Kidney (tissue), 14 donors: ENCODE data around the gene AZI2. TPM values are rescaled to one million over a fixed set of nuclear protein-coding genes. Genes with fewer than 3 reads are reported as not detected.

Experiments
- DNase-seq, 5 donors: peaks; one replicate each; pipeline ENCODE4 v3.0.0-alpha.2; 2013 to 2020
- FAIRE-seq: peaks from 2 replicates; lab custom pipeline; 2012; peaks lifted over from hg19 to GRCh38; lab: Jason Lieb, UNC
- H3K27ac ChIP-seq, 2 donors: one replicate each; pipeline ENCODE4 v1.7.0; 2013; ENCODE audit warnings: low read depth in 2 of 2, low read length in 2 of 2, inconsistent platforms in 1 of 2
- H3K27me3 ChIP-seq: one replicate; pipeline ENCODE4 v1.7.1; 2013; ENCODE audit warnings: low read length, inconsistent platforms; ENCODE audit not compliant: control insufficient read depth, insufficient read depth
- H3K36me3 ChIP-seq, 3 donors: one replicate each; pipeline versions ENCODE4 v1.7.0 to v1.7.1; 2013; ENCODE audit warnings: low read length in 3 of 3, control low read depth in 1 of 3, inconsistent platforms in 1 of 3; ENCODE audit not compliant: insufficient read depth in 3 of 3, control insufficient read depth in 2 of 3
- H3K4me1 ChIP-seq, 3 donors: one replicate each; pipeline versions ENCODE4 v1.7.0 to v1.7.1; 2013; ENCODE audit warnings: low read length in 3 of 3, inconsistent platforms in 1 of 3, low read depth in 1 of 3; ENCODE audit not compliant: control insufficient read depth in 2 of 3, insufficient read depth in 2 of 3
- H3K4me3 ChIP-seq, 3 donors: one replicate each; pipeline versions ENCODE4 v1.7.0 to v1.8.1; 2013; ENCODE audit warnings: low read length in 3 of 3, control low read depth in 1 of 3, inconsistent platforms in 1 of 3
- H3K9ac ChIP-seq, 3 donors: one replicate each; pipeline versions ENCODE4 v1.7.0 to v1.7.1; 2013; ENCODE audit warnings: low read length in 3 of 3, control low read depth in 1 of 3, inconsistent platforms in 1 of 3
- H3K9me3 ChIP-seq, 3 donors: one replicate each; pipeline versions ENCODE4 v1.7.0 to v1.7.1; 2013; ENCODE audit warnings: low read length in 3 of 3, control low read depth in 1 of 3, inconsistent platforms in 1 of 3; ENCODE audit not compliant: control insufficient read depth in 2 of 3, insufficient read depth in 1 of 3
- intact Hi-C: fragments of 100-400 bp; cut with DNase I; formaldehyde crosslinking; loops from one replicate; pipeline ENCODE4 v1.11.1; 2022
- polyA plus RNA-seq: library from polyadenylated mRNA; stranded (reverse); fragments of 350-450 nt; fragmentation: Illumina TruSeq; extraction: RNeasy Lipid Tissue Mini Kit (QIAGEN cat#74804); gene quantifications from one replicate; pipeline ENCODE4 v1.2.3, GENCODE V29; 2014; ENCODE audit warnings: low read depth, low replicate concordance; ENCODE audit not compliant: insufficient read depth
- total RNA-seq: library from RNA; stranded (reverse); fragmentation: NEBNext Ultra II Directional; extraction: Animal tissue kit (Norgen Biotek cat#: 25700); gene quantifications from one replicate; pipeline ENCODE4 v1.2.1, GENCODE V29; 2021
- TF ChIP-seq, protein P1 (sequence below): IDR thresholded peaks from 3 replicates; pipeline ENCODE4 v1.5.1; 2012; ENCODE audit warnings: mild to moderate bottlenecking, moderate library complexity, borderline replicate concordance; ENCODE audit not compliant: insufficient read depth; ENCODE audit errors: extremely low read depth
- donor health status: control.
- donor health status: control.
- donor health status: control.
- donor health status: control.
- donor health status: control.
- donor health status: DM: yes; HTN: yes; CAD: no.
- donor health status: Normal renal cell carcinoma (clear cell type).

Gene AZI2
- total and polyA plus RNA-seq, 2 donors from 2014 or later, result 38.2 to 59.0 TPM

DNA sequence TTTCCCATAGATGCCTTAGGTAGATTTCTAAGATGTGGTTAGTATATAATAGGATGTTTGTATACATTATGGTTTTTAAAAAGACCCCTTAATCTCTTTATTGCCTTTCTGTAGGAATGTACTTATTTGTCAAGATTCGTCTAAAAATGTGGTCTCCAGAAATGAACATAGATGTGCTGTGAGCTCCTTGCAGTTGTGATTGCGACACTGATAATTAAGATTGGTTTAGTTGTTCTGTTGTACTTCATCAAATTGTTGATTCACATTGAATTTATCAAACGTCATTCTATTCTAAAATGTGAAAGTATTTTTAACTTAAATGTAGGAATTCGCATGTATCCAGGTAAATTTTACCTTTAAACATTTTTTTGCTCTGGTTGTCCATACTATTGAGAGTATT lies 56.0 kb downstream of the AZI2 start:
- intact Hi-C loops, result no loop called here
- peaks cover 0 to 4% (median 0%) of the 10 kb centered on the region in 3 donors for H3K9me3 ChIP-seq
- no peak overlapping the region for H3K27ac ChIP-seq
- no peak overlapping the region for H3K4me3 ChIP-seq
- H3K36me3 ChIP-seq, result peaks cover 0 to 3% (median 0%) of the 10 kb centered on the region in 3 donors
- TF ChIP-seq, protein P1, sequence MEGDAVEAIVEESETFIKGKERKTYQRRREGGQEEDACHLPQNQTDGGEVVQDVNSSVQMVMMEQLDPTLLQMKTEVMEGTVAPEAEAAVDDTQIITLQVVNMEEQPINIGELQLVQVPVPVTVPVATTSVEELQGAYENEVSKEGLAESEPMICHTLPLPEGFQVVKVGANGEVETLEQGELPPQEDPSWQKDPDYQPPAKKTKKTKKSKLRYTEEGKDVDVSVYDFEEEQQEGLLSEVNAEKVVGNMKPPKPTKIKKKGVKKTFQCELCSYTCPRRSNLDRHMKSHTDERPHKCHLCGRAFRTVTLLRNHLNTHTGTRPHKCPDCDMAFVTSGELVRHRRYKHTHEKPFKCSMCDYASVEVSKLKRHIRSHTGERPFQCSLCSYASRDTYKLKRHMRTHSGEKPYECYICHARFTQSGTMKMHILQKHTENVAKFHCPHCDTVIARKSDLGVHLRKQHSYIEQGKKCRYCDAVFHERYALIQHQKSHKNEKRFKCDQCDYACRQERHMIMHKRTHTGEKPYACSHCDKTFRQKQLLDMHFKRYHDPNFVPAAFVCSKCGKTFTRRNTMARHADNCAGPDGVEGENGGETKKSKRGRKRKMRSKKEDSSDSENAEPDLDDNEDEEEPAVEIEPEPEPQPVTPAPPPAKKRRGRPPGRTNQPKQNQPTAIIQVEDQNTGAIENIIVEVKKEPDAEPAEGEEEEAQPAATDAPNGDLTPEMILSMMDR, result no peak
- no peaks in the 10 kb centered on the region for H3K27me3 ChIP-seq
- no peaks in the 10 kb centered on the region for H3K4me1 ChIP-seq
- DNase-seq, result no peak
- FAIRE-seq, result no peak
- no peak overlapping the region for H3K9ac ChIP-seq

DNA sequence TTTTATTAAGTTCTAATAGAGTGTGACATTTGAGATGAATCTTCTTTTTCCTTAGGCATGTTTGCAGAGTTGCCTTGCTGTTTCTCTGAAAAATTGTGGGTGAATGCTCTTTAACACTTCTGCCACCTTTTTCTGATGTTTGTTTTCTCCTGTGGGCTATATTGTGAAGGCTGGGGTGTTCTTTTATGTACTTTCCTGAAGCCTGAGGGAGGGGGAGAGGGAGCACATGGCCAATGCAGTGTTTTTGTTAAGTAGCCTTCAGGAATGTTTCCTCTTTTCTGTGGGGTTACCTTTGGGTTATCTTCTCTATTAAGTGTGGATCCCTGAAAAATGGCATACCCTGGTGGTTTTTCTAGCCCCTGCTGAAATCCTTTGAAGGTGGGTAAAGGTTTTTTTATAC lies 57.0 kb downstream of the AZI2 start:
- Histone ChIP-seq H3K9ac (no peak overlapping the region), H3K36me3 (peaks cover 0 to 3% (median 0%) of the 10 kb centered on the region in 3 donors), H3K4me3 (no peak overlapping the region), H3K4me1 (no peaks in the 10 kb centered on the region), H3K27me3 (no peaks in the 10 kb centered on the region), H3K9me3 (peaks cover 0 to 4% (median 0%) of the 10 kb centered on the region in 3 donors), H3K27ac (no peak overlapping the region)
- intact Hi-C loops, result no loop called here
- FAIRE-seq, result no peak
- TF ChIP-seq, protein P1, result no peak
- DNase-seq, result no peak

DNA sequence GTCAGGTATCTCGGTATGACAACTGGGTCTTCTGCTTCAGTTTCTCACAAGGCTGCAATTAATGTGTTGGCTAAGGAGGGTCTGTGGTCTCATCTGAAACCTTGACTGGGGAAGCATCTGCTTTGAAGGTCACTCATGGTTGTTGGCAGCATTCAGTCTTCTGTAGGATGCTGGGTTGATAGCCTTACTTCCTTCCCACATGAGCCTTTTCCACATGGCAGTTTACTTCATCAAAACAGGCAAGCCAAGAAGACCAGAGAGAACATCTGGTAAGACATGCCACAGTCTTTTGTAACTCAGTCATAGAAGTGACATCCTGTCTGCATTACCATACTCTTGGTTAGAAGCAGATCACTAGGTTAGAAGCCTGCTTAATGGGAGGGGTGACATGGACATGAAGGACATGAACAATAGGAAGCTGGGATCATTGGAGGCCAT lies 57.7 kb downstream of the AZI2 start:
- H3K9me3 ChIP-seq, result peaks cover 0 to 4% (median 0%) of the 10 kb centered on the region in 3 donors
- TF ChIP-seq, protein P1, result no peak
- H3K9ac ChIP-seq, result no peak overlapping the region
- intact Hi-C loops, result no loop called here
- FAIRE-seq, result no peak
- H3K27me3 ChIP-seq, result no peaks in the 10 kb centered on the region
- peaks cover 0 to 3% (median 0%) of the 10 kb centered on the region in 3 donors for H3K36me3 ChIP-seq
- H3K27ac ChIP-seq, result no peak overlapping the region
- no peak for DNase-seq
- no peaks in the 10 kb centered on the region for H3K4me1 ChIP-seq
- no peak overlapping the region for H3K4me3 ChIP-seq

DNA sequence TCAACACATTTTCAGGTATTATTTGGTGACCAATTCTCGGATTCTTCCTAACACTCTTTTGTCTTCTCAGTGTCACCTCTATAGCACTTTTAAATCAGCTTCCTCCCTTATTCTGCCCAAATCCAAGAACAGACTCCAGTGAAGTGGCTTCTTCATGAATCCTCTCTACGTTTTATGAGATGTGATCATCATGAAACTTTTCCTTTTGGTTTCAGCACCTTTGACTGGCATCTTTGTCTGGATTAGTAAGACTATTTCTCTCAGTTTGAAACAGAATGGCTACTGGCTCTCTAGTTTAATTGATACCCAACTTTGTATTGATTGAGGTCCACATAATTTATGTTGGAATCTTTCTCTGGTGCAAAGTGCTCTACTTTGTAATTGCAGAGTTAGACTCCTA lies 61.6 kb downstream of the AZI2 start:
- no peak for FAIRE-seq

More for the DNA sequence above, 61.6 kb downstream of the AZI2 start:
- Histone ChIP-seq H3K4me1 (peaks cover 0 to 2% (median 0%) of the 10 kb centered on the region in 3 donors), H3K27ac (no peak overlapping the region), H3K9ac (no peak overlapping the region), H3K4me3 (no peak overlapping the region), H3K9me3 (peaks cover 0 to 4% (median 0%) of the 10 kb centered on the region in 3 donors), H3K36me3 (peaks cover 0 to 3% (median 0%) of the 10 kb centered on the region in 3 donors), H3K27me3 (no peaks in the 10 kb centered on the region)
- TF ChIP-seq, protein P1, result no peak
- intact Hi-C loops, result no loop called here
- no peak for DNase-seq
